ENCODE measurements around the gene KIRREL2. TPM values are rescaled to one million over a fixed set of nuclear protein-coding genes. Genes with fewer than 3 reads are reported as not detected.

KIRREL2 gene
- total RNA-seq, 1 donor from 2014 or later, result not detected

- H3K4me3 ChIP-seq (ENCODE audit: low read depth, low read length), result peak overlapping the region; percentile 13
- DNase-seq (ENCODE audit: low read depth), result no peak
- TF ChIP-seq CTCF (conservative IDR thresholded peaks at IDR 0.05; ENCODE audit: low read depth, low read length), result no peak
Measured at GRCh38 chr19:35845215-35846037, 11.3 kb upstream of the KIRREL2 start.

GRCh38 chr19:35846038-35846668, 10.6 kb upstream of the KIRREL2 start:
- DNase-seq (ENCODE audit: low read depth), result no peak
- no peak overlapping the region for H3K4me3 ChIP-seq (ENCODE audit: low read depth, low read length)
- TF ChIP-seq CTCF (conservative IDR thresholded peaks at IDR 0.05; ENCODE audit: low read depth, low read length), result peak; percentile 7

GRCh38 chr19:35847911-35848310, 8.8 kb upstream of the KIRREL2 start:
- TF ChIP-seq CTCF (conservative IDR thresholded peaks at IDR 0.05; ENCODE audit: low read depth, low read length), result no peak
- H3K4me3 ChIP-seq (ENCODE audit: low read depth, low read length), result no peak overlapping the region
- no peak for DNase-seq (ENCODE audit: low read depth)

- no peak overlapping the region for H3K4me3 ChIP-seq (ENCODE audit: low read depth, low read length)
Measured at GRCh38 chr19:35848486-35848885, 8.2 kb upstream of the KIRREL2 start.

GRCh38 chr19:35848919-35849505, 7.7 kb upstream of the KIRREL2 start:
- TF ChIP-seq CTCF (conservative IDR thresholded peaks at IDR 0.05; ENCODE audit: low read depth, low read length), result no peak
- DNase-seq (ENCODE audit: low read depth), result no peak
- H3K4me3 ChIP-seq (ENCODE audit: low read depth, low read length), result no peak overlapping the region

More at GRCh38 chr19:35848486-35848885, 8.2 kb upstream of the KIRREL2 start:
- TF ChIP-seq CTCF (conservative IDR thresholded peaks at IDR 0.05; ENCODE audit: low read depth, low read length), result no peak
- DNase-seq (ENCODE audit: low read depth), result no peak

GRCh38 chr19:35851213-35852028, 5.3 kb upstream of the KIRREL2 start:
- peak; percentile 22 for TF ChIP-seq CTCF (conservative IDR thresholded peaks at IDR 0.05; ENCODE audit: low read depth, low read length)
- DNase-seq (ENCODE audit: low read depth), result no peak
- no peak overlapping the region for H3K4me3 ChIP-seq (ENCODE audit: low read depth, low read length)
